ENCODE results near the gene C2orf42.
A peak's percentile ranks its signal among the peaks of the same experiment; 100 is the strongest.
"Not testable (repeated sequence)": the region's sequence is repeated elsewhere in the genome, so short reads cannot be mapped to it uniquely, and the experiment has no call there.

C2orf42 gene

DNA sequence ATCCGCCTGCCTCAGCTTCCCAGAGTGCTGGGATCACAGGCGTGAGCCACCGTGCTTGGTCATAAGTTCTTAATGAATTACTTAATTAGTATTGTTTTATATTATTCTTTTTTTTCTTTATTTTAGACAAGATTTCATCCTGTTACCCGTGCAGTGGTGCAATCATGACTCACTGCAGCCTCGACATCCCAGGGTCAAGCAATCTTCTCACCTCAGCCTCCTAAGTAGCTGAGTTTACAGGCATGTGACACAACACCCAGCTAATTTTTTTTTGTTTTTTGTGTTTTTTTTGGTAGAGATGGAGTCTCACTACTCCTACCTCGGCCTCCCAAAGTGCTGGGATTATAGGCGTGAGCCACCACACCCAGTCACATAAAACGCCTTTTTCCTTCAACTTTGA, 17.3 kb downstream of the C2orf42 start:
- no peak overlapping the region for H3K27ac ChIP-seq (ENCODE audit: low read depth, low read length, severe bottlenecking)
- H3K4me1 ChIP-seq (ENCODE audit: control insufficient read depth, insufficient read depth, low read length, poor library complexity, severe bottlenecking): no peaks in the 10 kb centered on the region
- no peak overlapping the region for H3K4me3 ChIP-seq (ENCODE audit: extremely low read depth, insufficient read depth, low read length, poor library complexity, severe bottlenecking)
- WGBS, 2 experiments (ENCODE audit: insufficient coverage in 2 of 2): 97 to 98% methylated on average over 6 of the region's 8 CpGs
- H3K36me3 ChIP-seq (ENCODE audit: control insufficient read depth, insufficient read depth, low read length): peaks cover 61% of the 10 kb centered on the region
- no peaks in the 10 kb centered on the region for H3K9me3 ChIP-seq (ENCODE audit: control insufficient read depth, low read length)

DNA sequence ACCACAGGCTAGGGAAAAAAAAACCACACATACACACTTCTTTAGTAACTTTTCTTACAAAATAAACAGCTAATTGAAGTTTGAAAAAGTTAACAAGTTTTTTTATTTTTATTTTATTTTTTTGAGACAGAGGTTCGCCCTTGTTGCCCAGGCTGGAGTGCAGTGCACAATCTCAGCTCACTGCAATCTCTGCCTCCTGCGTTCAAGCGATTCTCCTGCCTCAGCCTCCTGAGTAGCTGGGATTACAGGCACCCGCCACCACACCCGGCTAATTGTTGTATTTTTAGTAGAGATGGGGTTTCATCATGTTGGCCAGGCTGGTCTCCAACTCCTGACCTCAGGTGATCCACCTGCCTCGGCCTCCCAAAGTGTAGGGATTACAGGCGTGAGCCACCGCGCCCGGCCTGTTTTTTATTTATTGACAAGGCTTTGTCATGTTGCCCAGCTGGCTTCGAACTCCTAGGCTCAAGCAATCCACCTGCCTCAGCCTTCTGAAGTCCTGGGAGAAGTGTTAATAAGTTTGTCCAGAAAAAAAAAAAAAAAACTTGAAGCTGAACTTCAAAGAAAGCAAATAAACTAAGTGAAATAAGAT, 21.1 kb downstream of the C2orf42 start:
- WGBS, 2 experiments (ENCODE audit: insufficient coverage in 2 of 2): 95 to 97% methylated on average over 6 to 10 of the region's 11 CpGs
- not testable (repeated sequence) for H3K27ac ChIP-seq (ENCODE audit: low read depth, low read length, severe bottlenecking); H3K4me3 ChIP-seq (ENCODE audit: extremely low read depth, insufficient read depth, low read length, poor library complexity, severe bottlenecking); H3K9me3 ChIP-seq (ENCODE audit: control insufficient read depth, low read length); H3K4me1 ChIP-seq (ENCODE audit: control insufficient read depth, insufficient read depth, low read length, poor library complexity, severe bottlenecking)
- peaks cover 56% of the 10 kb centered on the region for H3K36me3 ChIP-seq (ENCODE audit: control insufficient read depth, insufficient read depth, low read length)

DNA sequence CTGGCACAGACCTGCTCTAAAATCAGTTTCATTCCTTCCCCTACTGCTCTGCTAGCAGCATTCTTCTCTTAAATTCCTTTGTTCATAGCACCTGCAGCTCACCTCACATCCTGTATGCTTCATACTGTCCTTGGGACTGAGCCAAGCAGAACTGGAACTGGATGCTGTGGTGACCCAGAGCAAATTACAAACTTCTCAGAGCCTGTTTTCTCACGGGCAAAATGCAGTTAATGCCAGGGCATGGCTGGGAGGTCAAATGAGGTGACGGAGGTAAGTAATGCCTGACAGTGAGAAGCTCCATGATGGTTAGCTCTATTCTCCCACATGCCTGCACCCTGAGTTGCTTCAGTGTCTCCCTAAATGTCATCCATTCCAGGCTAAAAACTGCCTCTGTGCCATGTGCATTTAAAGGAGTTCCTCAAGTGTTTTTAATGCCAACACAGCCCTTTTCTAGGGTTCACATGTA, 29.7 kb downstream of the C2orf42 start:
- Histone ChIP-seq H3K4me3 (ENCODE audit: extremely low read depth, insufficient read depth, low read length, poor library complexity, severe bottlenecking) (no peak overlapping the region), H3K9me3 (ENCODE audit: control insufficient read depth, low read length) (no peaks in the 10 kb centered on the region), H3K4me1 (ENCODE audit: control insufficient read depth, insufficient read depth, low read length, poor library complexity, severe bottlenecking) (no peaks in the 10 kb centered on the region), H3K27ac (ENCODE audit: low read depth, low read length, severe bottlenecking) (no peak overlapping the region), H3K36me3 (ENCODE audit: control insufficient read depth, insufficient read depth, low read length) (peaks cover 61% of the 10 kb centered on the region)
- 94 to 100% methylated on average over 2 of the region's 2 CpGs for WGBS, 2 experiments (ENCODE audit: insufficient coverage in 2 of 2)

GRCh38 chr2:70160545-70160944, 30.3 kb downstream of the C2orf42 start:
- Histone ChIP-seq H3K4me3 (ENCODE audit: extremely low read depth, insufficient read depth, low read length, poor library complexity, severe bottlenecking) (no peak overlapping the region), H3K36me3 (ENCODE audit: control insufficient read depth, insufficient read depth, low read length) (peaks cover 64% of the 10 kb centered on the region)
- WGBS, 2 experiments (ENCODE audit: insufficient coverage in 2 of 2): 94 to 95% methylated on average over 5 to 6 of the region's 6 CpGs

DNA sequence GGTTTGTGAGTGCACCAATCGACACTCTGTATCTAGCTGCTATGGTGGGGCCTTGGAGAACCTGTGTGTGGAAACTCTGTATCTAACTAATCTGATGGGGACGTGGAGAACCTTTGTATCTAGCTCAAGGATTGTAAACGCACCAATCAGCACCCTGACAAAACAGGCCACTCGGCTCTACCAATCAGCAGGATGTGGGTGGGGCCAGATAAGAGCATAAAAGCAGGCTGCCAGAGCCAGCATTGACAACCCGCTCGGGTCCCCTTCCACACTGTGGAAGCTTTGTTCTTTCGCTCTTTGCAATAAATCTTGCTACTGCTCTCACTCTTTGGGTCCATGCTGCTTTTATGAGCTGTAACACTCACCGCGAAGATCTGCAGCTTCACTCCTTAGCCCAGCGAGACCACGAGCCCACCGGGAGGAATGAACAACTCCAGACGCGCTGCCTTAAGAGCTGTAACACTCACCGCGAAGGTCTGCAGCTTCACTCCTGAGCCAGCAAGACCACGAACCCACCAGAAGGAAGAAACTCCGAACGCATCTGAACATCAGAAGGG, 41.6 kb downstream of the C2orf42 start:
- H3K9me3 ChIP-seq (ENCODE audit: control insufficient read depth, low read length); H3K27ac ChIP-seq (ENCODE audit: low read depth, low read length, severe bottlenecking); H3K4me3 ChIP-seq (ENCODE audit: extremely low read depth, insufficient read depth, low read length, poor library complexity, severe bottlenecking); H3K4me1 ChIP-seq (ENCODE audit: control insufficient read depth, insufficient read depth, low read length, poor library complexity, severe bottlenecking): not testable (repeated sequence)
- peaks cover 22% of the 10 kb centered on the region for H3K36me3 ChIP-seq (ENCODE audit: control insufficient read depth, insufficient read depth, low read length)
- WGBS, 2 experiments (ENCODE audit: insufficient coverage in 2 of 2): 96 to 98% methylated on average over 14 to 15 of the region's 19 CpGs

More at GRCh38 chr2:70160545-70160944, 30.3 kb downstream of the C2orf42 start:
- Histone ChIP-seq H3K4me1 (ENCODE audit: control insufficient read depth, insufficient read depth, low read length, poor library complexity, severe bottlenecking) (no peaks in the 10 kb centered on the region), H3K27ac (ENCODE audit: low read depth, low read length, severe bottlenecking) (no peak overlapping the region), H3K9me3 (ENCODE audit: control insufficient read depth, low read length) (no peaks in the 10 kb centered on the region)

DNA sequence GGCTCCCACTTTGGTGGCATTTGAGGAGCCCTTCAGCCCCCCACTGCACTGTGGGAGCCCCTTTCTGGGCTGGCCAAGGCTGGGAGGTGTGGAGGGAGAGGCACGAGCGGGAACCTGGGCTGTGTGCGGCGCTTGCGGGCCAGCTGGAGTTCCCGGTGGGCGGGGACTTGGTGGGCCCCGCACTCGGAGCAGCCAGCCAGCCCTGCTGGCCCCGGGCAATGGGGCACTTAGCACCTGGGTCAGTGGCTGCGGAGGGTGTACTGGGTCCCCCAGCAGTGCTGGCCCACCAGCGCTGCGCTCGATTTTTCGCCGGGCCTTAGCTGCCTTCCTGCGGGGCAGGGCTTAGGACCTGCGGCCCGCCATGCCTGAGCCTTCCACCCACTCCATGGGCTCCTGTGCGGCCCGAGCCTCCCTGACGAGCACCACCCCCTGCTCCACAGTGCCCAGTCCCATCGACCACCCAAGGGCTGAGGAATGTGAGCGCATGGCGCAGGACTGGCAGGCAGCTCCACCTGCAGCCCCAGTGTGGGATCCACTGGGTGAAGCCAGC, 42.5 kb downstream of the C2orf42 start:
- not testable (repeated sequence) for H3K27ac ChIP-seq (ENCODE audit: low read depth, low read length, severe bottlenecking); H3K9me3 ChIP-seq (ENCODE audit: control insufficient read depth, low read length); H3K4me1 ChIP-seq (ENCODE audit: control insufficient read depth, insufficient read depth, low read length, poor library complexity, severe bottlenecking); H3K4me3 ChIP-seq (ENCODE audit: extremely low read depth, insufficient read depth, low read length, poor library complexity, severe bottlenecking)
- H3K36me3 ChIP-seq (ENCODE audit: control insufficient read depth, insufficient read depth, low read length): peaks cover 22% of the 10 kb centered on the region
- WGBS, 2 experiments (ENCODE audit: insufficient coverage in 2 of 2): 93% methylated on average over 15 of the region's 25 CpGs

GRCh38 chr2:70145851-70146739, 44.7 kb downstream of the C2orf42 start:
- Histone ChIP-seq H3K36me3 (ENCODE audit: control insufficient read depth, insufficient read depth, low read length) (peaks cover 15% of the 10 kb centered on the region), H3K9me3 (ENCODE audit: control insufficient read depth, low read length) (no peaks in the 10 kb centered on the region), H3K27ac (ENCODE audit: low read depth, low read length, severe bottlenecking) (no peak overlapping the region), H3K4me3 (ENCODE audit: extremely low read depth, insufficient read depth, low read length, poor library complexity, severe bottlenecking) (no peak overlapping the region), H3K4me1 (ENCODE audit: control insufficient read depth, insufficient read depth, low read length, poor library complexity, severe bottlenecking) (peaks cover 9% of the 10 kb centered on the region)
- WGBS, 2 experiments (ENCODE audit: insufficient coverage in 2 of 2): 93 to 94% methylated on average over 5 to 9 of the region's 9 CpGs

DNA sequence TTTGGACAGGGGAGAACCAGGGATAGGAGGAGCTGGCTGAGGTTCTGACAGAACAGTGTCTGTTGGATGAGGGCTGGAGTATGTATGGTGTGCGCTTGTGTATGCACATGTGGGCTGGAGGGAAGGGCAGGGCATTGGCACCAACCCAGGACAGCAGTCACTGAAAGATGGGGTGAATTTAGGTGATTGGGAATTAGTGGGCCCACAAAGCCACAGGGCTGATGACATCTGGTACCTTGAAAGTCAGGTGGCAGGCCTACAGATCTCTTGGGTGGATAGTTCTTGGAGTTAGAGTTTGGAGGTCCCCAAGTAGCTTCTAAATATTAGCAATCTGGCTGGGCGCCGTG, 45.7 kb downstream of the C2orf42 start:
- no peak overlapping the region for H3K27ac ChIP-seq (ENCODE audit: low read depth, low read length, severe bottlenecking)
- 100% methylated on average over 3 of the region's 3 CpGs for WGBS, 2 experiments (ENCODE audit: insufficient coverage in 2 of 2)
- H3K9me3 ChIP-seq (ENCODE audit: control insufficient read depth, low read length): no peaks in the 10 kb centered on the region
- H3K4me3 ChIP-seq (ENCODE audit: extremely low read depth, insufficient read depth, low read length, poor library complexity, severe bottlenecking): no peak overlapping the region
- H3K4me1 ChIP-seq (ENCODE audit: control insufficient read depth, insufficient read depth, low read length, poor library complexity, severe bottlenecking): peaks cover 9% of the 10 kb centered on the region
- H3K36me3 ChIP-seq (ENCODE audit: control insufficient read depth, insufficient read depth, low read length): peaks cover 7% of the 10 kb centered on the region

DNA sequence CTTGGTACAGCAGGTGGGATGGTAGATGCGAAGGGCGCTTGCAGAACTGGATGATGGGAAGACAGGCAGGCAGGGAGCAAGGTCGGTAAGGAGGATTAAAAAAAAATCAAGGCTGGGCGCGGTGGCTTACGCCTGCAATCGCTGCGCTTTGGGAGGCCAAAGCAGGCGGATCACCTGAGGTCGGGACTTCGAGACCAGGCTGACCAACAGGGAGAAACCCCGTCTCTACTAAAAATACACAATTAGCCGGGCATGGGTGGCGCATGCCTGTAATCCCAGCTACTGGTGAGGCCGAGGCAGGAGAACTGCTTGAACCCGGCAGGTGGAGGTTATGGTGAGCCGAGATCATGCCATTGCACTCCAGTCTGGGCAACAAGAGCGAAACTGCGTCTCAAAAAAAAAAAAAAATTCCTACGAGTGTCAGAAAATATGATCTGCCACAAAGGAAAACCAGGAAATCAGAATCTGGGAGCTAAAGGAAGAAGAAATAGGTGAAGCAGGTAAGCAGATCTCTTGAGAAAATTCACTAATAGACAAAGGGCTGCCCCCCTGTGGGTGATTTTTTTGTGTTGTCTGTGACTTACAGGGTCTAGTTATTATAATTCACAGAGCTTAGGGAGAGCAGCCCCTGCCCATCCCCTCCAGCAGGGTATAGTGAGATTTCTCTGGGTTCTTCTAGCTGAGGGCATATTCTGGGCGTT, 46.2 kb downstream of the C2orf42 start:
- WGBS, 2 experiments (ENCODE audit: insufficient coverage in 2 of 2): 91 to 98% methylated on average over 18 of the region's 21 CpGs
- Histone ChIP-seq H3K9me3 (ENCODE audit: control insufficient read depth, low read length) (no peaks in the 10 kb centered on the region), H3K36me3 (ENCODE audit: control insufficient read depth, insufficient read depth, low read length) (peaks cover 2% of the 10 kb centered on the region), H3K4me3 (ENCODE audit: extremely low read depth, insufficient read depth, low read length, poor library complexity, severe bottlenecking) (no peak overlapping the region), H3K4me1 (ENCODE audit: control insufficient read depth, insufficient read depth, low read length, poor library complexity, severe bottlenecking) (peaks cover 9% of the 10 kb centered on the region), H3K27ac (ENCODE audit: low read depth, low read length, severe bottlenecking) (no peak overlapping the region)

GRCh38 chr2:70143314-70144150, 47.3 kb downstream of the C2orf42 start:
- Histone ChIP-seq H3K4me3 (ENCODE audit: extremely low read depth, insufficient read depth, low read length, poor library complexity, severe bottlenecking) (peak overlapping the region; percentile 30), H3K27ac (ENCODE audit: low read depth, low read length, severe bottlenecking) (peak overlapping the region; percentile 95), H3K4me1 (ENCODE audit: control insufficient read depth, insufficient read depth, low read length, poor library complexity, severe bottlenecking) (peaks cover 9% of the 10 kb centered on the region), H3K36me3 (ENCODE audit: control insufficient read depth, insufficient read depth, low read length) (no peaks in the 10 kb centered on the region), H3K9me3 (ENCODE audit: control insufficient read depth, low read length) (no peaks in the 10 kb centered on the region)
- WGBS, 2 experiments (ENCODE audit: insufficient coverage in 2 of 2): 83 to 88% methylated on average over 11 to 16 of the region's 18 CpGs

Data from mesodermal cell (in vitro differentiated cells).